Measurements from ENCODE around the gene PPAN. TPM values are rescaled to one million over a fixed set of nuclear protein-coding genes. Genes with fewer than 3 reads are reported as not detected.
A peak's percentile ranks its signal among the peaks of the same experiment; 100 is the strongest.

The PPAN gene
- total RNA-seq, 3 donors from 2014 or later, result 36.4 to 42.0 (median 40.3) TPM

- DNase-seq (no peak), ATAC-seq (peak; percentile 70)
- intact Hi-C loops (cut with DNase I, micrococcal nuclease), result no loop called here
These were observed 32.0 kb upstream of the PPAN start for GRCh38 chr19:10074153-10074552.

GRCh38 chr19:10076535-10076934 lies 29.6 kb upstream of the PPAN start:
- Histone ChIP-seq H3K4me1 (ENCODE audit: low read depth) (no peaks in the 10 kb centered on the region), H3K36me3 (ENCODE audit: low read depth) (no peaks in the 10 kb centered on the region), H3K4me3 (no peak overlapping the region), H3K9me3 (peaks cover 7% of the 10 kb centered on the region)
- intact Hi-C loops (cut with DNase I, micrococcal nuclease), result no loop called here
- DNase-seq (no peak), ATAC-seq (no peak)
- TF ChIP-seq CTCF (IDR thresholded peaks at IDR 0.05), result no peak

More at GRCh38 chr19:10074153-10074552, 32.0 kb upstream of the PPAN start:
- Histone ChIP-seq H3K9me3 (peaks cover 7% of the 10 kb centered on the region), H3K36me3 (ENCODE audit: low read depth) (no peaks in the 10 kb centered on the region), H3K4me1 (ENCODE audit: low read depth) (no peaks in the 10 kb centered on the region), H3K4me3 (no peak overlapping the region)
- TF ChIP-seq CTCF (IDR thresholded peaks at IDR 0.05), result no peak

GRCh38 chr19:10078329-10078728 lies 27.8 kb upstream of the PPAN start:
- Histone ChIP-seq H3K9me3 (peaks cover 7% of the 10 kb centered on the region), H3K4me3 (no peak overlapping the region), H3K4me1 (ENCODE audit: low read depth) (no peaks in the 10 kb centered on the region), H3K36me3 (ENCODE audit: low read depth) (no peaks in the 10 kb centered on the region)
- TF ChIP-seq CTCF (IDR thresholded peaks at IDR 0.05), result no peak
- no peak for DNase-seq
- intact Hi-C loops (cut with DNase I, micrococcal nuclease), result no loop called here
- ATAC-seq, result peak; percentile 21

GRCh38 chr19:10079031-10079453 lies 27.1 kb upstream of the PPAN start:
- no peak overlapping the region for H3K4me3 ChIP-seq
- DNase-seq (no peak), ATAC-seq (peak; percentile 72)
- no peak for TF ChIP-seq CTCF (IDR thresholded peaks at IDR 0.05)
- no peaks in the 10 kb centered on the region for H3K36me3 ChIP-seq (ENCODE audit: low read depth)
- H3K9me3 ChIP-seq, result peaks cover under 1% of the 10 kb centered on the region
- intact Hi-C loops (cut with DNase I, micrococcal nuclease), result no loop called here
- no peaks in the 10 kb centered on the region for H3K4me1 ChIP-seq (ENCODE audit: low read depth)

GRCh38 chr19:10083911-10084310 lies 22.3 kb upstream of the PPAN start:
- Histone ChIP-seq H3K9me3 (no peaks in the 10 kb centered on the region), H3K4me3 (no peak overlapping the region), H3K4me1 (ENCODE audit: low read depth) (no peaks in the 10 kb centered on the region), H3K36me3 (ENCODE audit: low read depth) (no peaks in the 10 kb centered on the region)
- ATAC-seq (no peak), DNase-seq (no peak)
- intact Hi-C loops (cut with DNase I, micrococcal nuclease), result no loop called here
- TF ChIP-seq CTCF (IDR thresholded peaks at IDR 0.05), result no peak

- H3K4me1 ChIP-seq (ENCODE audit: low read depth), result no peaks in the 10 kb centered on the region
- TF ChIP-seq CTCF (IDR thresholded peaks at IDR 0.05), result no peak
- no peaks in the 10 kb centered on the region for H3K36me3 ChIP-seq (ENCODE audit: low read depth)
- no peak overlapping the region for H3K4me3 ChIP-seq
- ATAC-seq (no peak), DNase-seq (no peak)
- H3K9me3 ChIP-seq, result no peaks in the 10 kb centered on the region
- intact Hi-C loops (cut with DNase I, micrococcal nuclease), result no loop called here
These were observed 21.4 kb upstream of the PPAN start for GRCh38 chr19:10084803-10085202.
